ENCODE results near the gene PIP5K1C.

Gene PIP5K1C

GRCh38 chr19:3608079-3608641, 92.1 kb downstream of the PIP5K1C start:
- FAIRE-seq: no peak

- no peak for FAIRE-seq
Measured at GRCh38 chr19:3607303-3608078, 92.8 kb downstream of the PIP5K1C start.

GRCh38 chr19:3606690-3607289, 93.5 kb downstream of the PIP5K1C start, which contains the start of gene TBXA2R:
TBXA2R (minus strand) TSS chr19:3606875; CDS start chr19:3600634, 6,241 bp downstream.
- no peak for FAIRE-seq

DNA sequence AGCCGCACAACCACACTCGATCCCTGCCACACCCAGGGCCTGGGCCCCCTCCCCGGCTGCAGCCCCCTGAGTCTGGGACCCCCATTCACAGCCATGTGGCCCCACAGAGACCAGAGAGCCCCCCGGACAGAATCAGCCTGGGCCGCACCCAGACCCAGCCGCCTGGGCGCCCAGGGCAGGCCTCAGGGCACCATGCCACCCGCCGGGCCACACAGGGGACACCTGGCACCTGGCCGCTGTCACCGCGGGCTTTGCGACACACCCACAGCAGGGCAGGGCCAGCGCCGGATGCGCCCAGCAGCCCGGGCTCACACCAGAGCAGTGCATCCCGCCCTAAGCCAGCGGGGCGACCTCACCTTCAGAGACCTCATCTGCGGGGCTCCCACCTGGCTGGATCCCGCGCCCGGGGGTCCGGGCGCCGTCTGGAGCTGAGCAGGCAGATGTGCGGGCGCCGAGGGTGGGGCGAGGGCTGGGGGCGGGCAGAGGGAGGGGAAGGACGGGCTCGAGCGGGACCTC, 94.0 kb downstream of the PIP5K1C start:
- FAIRE-seq: no peak

GRCh38 chr19:3605770-3606169, 94.5 kb downstream of the PIP5K1C start:
- no peak for FAIRE-seq

- FAIRE-seq: no peak
Measured at GRCh38 chr19:3605361-3605760, 94.9 kb downstream of the PIP5K1C start.

GRCh38 chr19:3604987-3605343, 95.3 kb downstream of the PIP5K1C start:
- FAIRE-seq: no peak

GRCh38 chr19:3604227-3604986, 95.9 kb downstream of the PIP5K1C start:
- FAIRE-seq: no peak

DNA sequence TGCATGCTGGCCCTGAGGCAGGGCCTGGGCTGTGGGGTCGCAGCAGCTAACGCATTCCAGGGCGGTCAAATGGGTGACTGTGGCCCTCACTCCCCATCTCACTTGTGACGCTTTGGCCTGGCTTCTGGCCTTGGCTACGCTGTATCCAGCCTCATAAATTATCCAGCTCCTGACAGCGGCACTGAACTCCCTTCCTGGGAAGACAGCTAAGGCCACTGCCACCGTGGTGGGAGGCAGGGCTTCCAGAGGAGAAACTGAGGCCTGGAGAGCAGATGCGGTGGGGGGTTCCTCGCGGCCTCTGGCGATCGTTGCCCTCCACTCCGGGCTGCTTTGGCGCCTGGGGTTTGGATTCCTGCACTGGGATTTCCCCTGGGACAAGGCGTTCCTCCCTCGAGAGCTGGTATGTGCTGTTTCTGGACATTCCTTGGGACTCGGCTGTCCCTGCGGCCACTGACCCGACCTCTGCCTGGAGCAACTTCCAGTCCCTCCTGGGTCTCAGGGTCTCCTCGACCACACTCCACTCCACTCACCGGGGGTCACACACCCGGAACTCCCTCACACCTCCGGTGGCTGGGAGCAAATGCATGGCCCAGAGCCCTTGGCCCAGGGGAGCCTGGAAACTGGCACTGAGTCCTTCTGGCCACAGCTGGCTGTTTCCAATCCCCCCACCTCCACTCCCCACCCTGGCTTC, 97.0 kb downstream of the PIP5K1C start:
- FAIRE-seq: no peak

GRCh38 chr19:3601021-3601420, 99.2 kb downstream of the PIP5K1C start:
- no peak for FAIRE-seq

DNA sequence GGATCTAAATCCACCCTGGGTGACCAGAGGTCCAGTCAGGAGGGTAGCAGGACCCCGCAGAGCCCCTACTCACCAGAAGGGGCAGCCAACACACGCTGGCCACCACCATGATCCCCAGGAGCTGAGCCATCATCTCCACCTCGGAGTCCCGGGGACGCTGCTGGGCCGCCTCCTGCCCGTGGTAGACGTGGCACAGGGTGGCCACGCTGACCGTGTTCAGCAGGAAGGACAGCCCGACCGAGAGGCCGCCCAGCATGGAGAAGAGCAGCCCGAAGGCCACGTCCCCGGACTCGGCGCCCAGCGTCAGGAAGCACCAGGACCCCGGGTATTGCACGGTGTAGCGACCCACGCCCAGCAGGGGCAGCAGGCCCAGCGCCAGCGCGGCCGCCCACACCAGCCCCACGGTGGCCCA, 100.5 kb downstream of the PIP5K1C start:
- FAIRE-seq: no peak

- no peak for FAIRE-seq
Measured at GRCh38 chr19:3595521-3596061, 104.7 kb downstream of the PIP5K1C start.

DNA sequence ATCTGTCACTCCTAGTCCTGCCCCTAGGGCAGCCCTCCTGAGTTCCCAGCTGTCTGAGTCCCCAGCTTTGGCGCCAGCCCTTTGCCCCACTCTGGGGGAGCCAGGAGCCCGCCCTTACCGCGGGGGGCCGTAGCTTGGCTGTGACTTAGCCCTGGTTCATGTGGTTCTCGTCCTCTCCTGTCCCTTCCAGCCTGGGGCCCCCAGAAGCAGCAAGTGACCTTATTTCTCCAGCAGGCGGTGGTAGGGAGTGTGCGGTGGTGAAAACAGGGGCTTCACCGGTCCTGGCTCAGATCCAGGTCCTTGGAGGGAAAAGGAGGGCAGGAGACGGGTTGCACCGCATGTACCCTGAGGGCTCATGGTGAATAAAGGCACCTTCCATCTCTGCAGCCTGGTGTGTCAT, 107.1 kb downstream of the PIP5K1C start:
- FAIRE-seq: no peak

- FAIRE-seq: no peak
Measured at GRCh38 chr19:3591876-3592613, 108.2 kb downstream of the PIP5K1C start.

DNA sequence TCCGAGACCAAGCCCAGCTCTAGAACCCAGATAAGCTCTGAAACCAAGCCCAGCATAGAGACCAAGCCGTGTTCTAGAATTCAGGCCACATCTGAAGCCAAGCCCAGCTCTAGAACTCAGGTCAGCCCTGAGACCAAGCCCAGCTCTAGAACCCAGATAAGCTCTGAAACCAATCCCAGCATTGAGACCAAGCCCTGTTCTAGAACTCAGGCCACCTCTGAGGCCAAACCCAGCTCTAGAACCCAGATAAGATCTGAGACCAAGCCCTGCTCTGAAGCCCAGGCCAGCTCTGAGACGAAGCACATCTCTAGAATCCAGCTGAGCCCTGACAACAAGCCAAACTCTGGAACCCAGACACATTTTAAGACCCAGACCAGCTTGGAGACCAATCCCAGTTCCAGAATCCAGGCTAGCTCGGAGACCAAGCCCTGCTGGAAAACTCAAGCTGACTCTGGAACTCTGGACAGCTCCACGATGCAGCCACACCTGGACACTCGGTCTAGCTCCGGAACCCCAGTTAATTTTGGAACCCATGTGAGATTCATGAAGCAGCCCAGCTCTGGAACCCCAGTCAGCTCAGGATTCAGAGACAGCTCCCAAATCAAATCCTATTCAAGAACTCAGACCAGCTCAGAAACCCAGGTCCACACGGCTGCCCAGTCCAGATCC, 109.1 kb downstream of the PIP5K1C start:
- no peak for FAIRE-seq

DNA sequence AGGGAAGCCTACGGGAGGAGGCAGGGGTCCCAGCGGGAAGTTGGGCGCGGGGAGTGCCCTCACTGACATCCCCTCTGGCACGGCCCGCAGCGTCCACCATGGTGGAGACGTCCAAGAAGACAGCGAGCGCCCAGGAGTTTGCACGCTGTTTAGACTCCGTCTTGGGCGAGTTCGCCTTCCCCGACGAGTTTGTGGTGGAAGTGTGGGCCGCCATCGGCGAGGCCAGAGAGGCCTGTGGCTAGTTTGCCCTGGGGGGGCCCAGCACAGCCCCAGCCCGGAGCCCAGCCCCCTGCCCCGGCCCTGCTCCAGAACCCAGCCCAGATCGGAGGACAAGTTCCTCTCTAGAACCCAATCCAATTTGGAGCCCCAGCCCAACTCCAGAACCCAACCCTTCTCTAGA, 110.3 kb downstream of the PIP5K1C start:
- FAIRE-seq: no peak

- FAIRE-seq: no peak
Measured at GRCh38 chr19:3589439-3589838, 110.8 kb downstream of the PIP5K1C start.

- FAIRE-seq: no peak
Measured at GRCh38 chr19:3586707-3587346, 113.4 kb downstream of the PIP5K1C start.

DNA sequence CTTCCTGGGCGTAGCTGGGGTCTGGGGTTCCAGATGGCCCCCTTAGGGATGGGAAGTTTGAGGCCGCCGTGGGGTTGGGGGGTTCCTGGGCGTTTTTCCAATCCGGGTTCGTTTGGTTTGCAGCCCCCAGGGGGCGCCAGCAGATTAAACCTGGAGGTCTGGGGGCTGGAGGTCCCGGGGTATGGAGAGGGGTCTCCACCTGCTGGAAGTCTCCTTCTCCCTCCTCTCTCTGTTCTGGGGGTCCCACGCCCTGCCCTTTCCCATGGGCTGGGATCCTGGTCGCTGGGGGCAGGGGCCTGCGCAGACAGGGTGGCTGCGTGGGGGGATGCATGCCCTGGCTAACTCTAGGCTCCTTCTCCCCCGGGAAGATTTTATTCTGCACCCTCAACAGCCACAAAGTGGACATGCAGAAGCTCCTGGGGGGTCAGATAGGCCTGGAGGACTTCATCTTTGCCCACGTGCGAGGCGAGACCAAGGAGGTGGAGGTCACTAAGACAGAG, 114.1 kb downstream of the PIP5K1C start:
- FAIRE-seq: no peak

All from endometrium (tissue), 2 donors.